MCF 10A (cell line): Measurements from ENCODE around the gene FKBP5. TPM values are rescaled to one million over a fixed set of nuclear protein-coding genes. Genes with fewer than 3 reads are reported as not detected.
A peak's percentile ranks its signal among the peaks of the same experiment; 100 is the strongest.

Experiments
- microRNA-seq: library from miRNA; unstranded; fragments of <30 nt; microRNA quantifications from one replicate; pipeline ENCODE4 v1.2.0, GENCODE V29; 2022
- total RNA-seq: library from RNA; stranded (reverse); gene quantifications from 2 replicates; pipeline ENCODE4 v1.2.3, GENCODE V29; 2022

Gene FKBP5
- total RNA-seq, 1 experiment from 2014 or later: 387 TPM

Small RNA genes within 50 kb of the gene (microRNA-seq; reads per million reads assigned to microRNA genes)
- gene MIR5690: 24.8 reads per million, percentile 61 among the genes with 10 or more reads in this experiment

Other genes starting within 250 kb of the FKBP5 start
- 12.3 and 13.3 TPM in 2 replicates for gene FANCE, start 236.6 kb downstream of the FKBP5 start, total RNA-seq
- gene RPL10A, start 220.5 kb downstream of the FKBP5 start, total RNA-seq: 2,403 and 2,457 TPM in 2 replicates
- gene TEAD3, start 191.8 kb downstream of the FKBP5 start, total RNA-seq: 11.1 and 13.3 TPM in 2 replicates
- not detected in 2 replicates for gene TULP1, start 176.0 kb downstream of the FKBP5 start, total RNA-seq
- gene ARMC12, start 48.1 kb upstream of the FKBP5 start, total RNA-seq: 2.3 and 2.6 TPM in 2 replicates
- gene CLPSL2, start 87.7 kb upstream of the FKBP5 start, total RNA-seq: not detected in 2 replicates
- gene CLPSL1, start 92.1 kb upstream of the FKBP5 start, total RNA-seq: not detected in 2 replicates
- gene CLPS, start 108.4 kb upstream of the FKBP5 start, total RNA-seq: not detected in 2 replicates
- gene LHFPL5, start 116.4 kb upstream of the FKBP5 start, total RNA-seq: not detected in 2 replicates
- gene SRPK1, start 232.2 kb upstream of the FKBP5 start, total RNA-seq: 80.7 and 83.9 TPM in 2 replicates